OCI-LY3 (cell line): Measurements from ENCODE around the gene RBFA.

ENCODE experiments used
- H2AFZ ChIP-seq: fragments of 200-600, 300-600 bp; shearing (Covaris generic); 2 replicates; pipeline ENCODE4 v1.6.0; 2014; ENCODE audit warnings: antibody characterized with exemption, low read depth, low read length
- H3K27ac ChIP-seq: fragments of 200-600, 300-600 bp; sonication (generic); 2 replicates; pipeline ENCODE4 v1.5.1; 2014; ENCODE audit warnings: mild to moderate bottlenecking, low read length, moderate library complexity, mixed read lengths
- H3K27me3 ChIP-seq: fragments of 200-600, 300-600 bp; sonication (generic); 2 replicates; pipeline ENCODE4 v1.6.1; 2014; ENCODE audit warnings: low read depth, low read length, mixed read lengths
- H3K36me3 ChIP-seq: fragments of 200-600, 300-600 bp; sonication (generic); replicated peaks from 2 replicates; pipeline ENCODE3; 2014; ENCODE audit warnings: low read depth, low read length, mixed read lengths
- H3K4me1 ChIP-seq: fragments of 300-600, 200-600 bp; sonication (generic); 2 replicates; pipeline ENCODE4 v1.6.1; 2014; ENCODE audit warnings: low read length, mixed read lengths
- H3K4me2 ChIP-seq: fragments of 200-600, 300-600 bp; sonication (generic); 2 replicates; pipeline ENCODE4 v1.6.1; 2014; ENCODE audit warnings: low read length, mixed read lengths
- H3K4me3 ChIP-seq: fragments of 300-600, 200-600 bp; sonication (generic); 2 replicates; pipeline ENCODE4 v1.5.1; 2014; ENCODE audit warnings: antibody characterized with exemption, mild to moderate bottlenecking, low read length, moderate library complexity
- H3K79me2 ChIP-seq: fragments of 300-600, 200-600 bp; shearing (Covaris generic); 2 replicates; pipeline ENCODE4 v1.6.1; 2014; ENCODE audit warnings: mild to moderate bottlenecking, low read length, mixed read lengths
- H3K9ac ChIP-seq: fragments of 300-600, 200-600 bp; shearing (Covaris generic); 2 replicates; pipeline ENCODE4 v1.6.0; 2014; ENCODE audit warnings: mild to moderate bottlenecking, low read length, moderate library complexity
- H3K9me3 ChIP-seq: fragments of 200-600, 300-600 bp; shearing (Covaris generic); 2 replicates; pipeline ENCODE4 v1.6.1; 2014; ENCODE audit warnings: low read length, mixed read lengths; ENCODE audit not compliant: insufficient read depth
- H4K20me1 ChIP-seq: fragments of 200-600, 300-600 bp; sonication (generic); 2 replicates; pipeline ENCODE4 v1.6.1; 2016; ENCODE audit warnings: low read length, mixed read lengths; ENCODE audit not compliant: insufficient read depth
- CTCF ChIP-seq: fragments of 200-600, 300-600 bp; sonication (generic); IDR thresholded peaks from 2 replicates; pipeline ENCODE4 v1.5.1; 2014; ENCODE audit warnings: antibody characterized with exemption, low read length, low read depth
- EZH2phosphoT487 ChIP-seq: fragments of 200-600 bp; shearing (Covaris generic); IDR thresholded peaks from 2 replicates; pipeline ENCODE4 v1.6.1; 2018; ENCODE audit warnings: antibody characterized with exemption, mixed run types, low read depth

The RBFA gene

DNA sequence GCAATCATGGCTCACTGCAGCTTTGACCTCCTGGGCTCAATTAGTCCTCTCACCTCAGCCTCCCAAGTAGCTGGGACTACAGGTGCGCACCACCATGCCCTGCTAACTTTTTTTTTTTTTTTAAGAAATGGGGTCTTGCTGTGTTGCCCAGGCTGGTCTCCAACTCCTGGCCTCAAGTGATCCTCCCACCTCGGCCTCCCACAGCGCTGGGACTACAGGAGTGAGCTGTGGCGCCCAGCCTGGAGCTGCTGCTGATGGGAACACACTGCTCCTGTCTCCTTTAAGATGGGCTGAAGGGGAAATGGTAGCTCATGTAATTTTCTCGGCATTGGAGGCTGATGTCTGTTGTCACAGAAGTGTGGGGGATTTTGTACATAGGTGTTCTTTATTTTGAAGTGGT, 39.9 kb downstream of the RBFA start:
- Histone ChIP-seq H3K36me3 (no peaks in the 10 kb centered on the region), H3K9ac (no peak overlapping the region), H3K27me3 (no peaks in the 10 kb centered on the region), H3K79me2 (no peaks in the 10 kb centered on the region), H3K4me2 (no peak overlapping the region), H3K4me3 (no peak overlapping the region), H3K27ac (no peak overlapping the region), H4K20me1 (no peaks in the 10 kb centered on the region), H3K9me3 (no peaks in the 10 kb centered on the region), H3K4me1 (no peaks in the 10 kb centered on the region), H2AFZ (no peak overlapping the region)
- no peak for TF ChIP-seq EZH2phosphoT487
- TF ChIP-seq CTCF = no peak

DNA sequence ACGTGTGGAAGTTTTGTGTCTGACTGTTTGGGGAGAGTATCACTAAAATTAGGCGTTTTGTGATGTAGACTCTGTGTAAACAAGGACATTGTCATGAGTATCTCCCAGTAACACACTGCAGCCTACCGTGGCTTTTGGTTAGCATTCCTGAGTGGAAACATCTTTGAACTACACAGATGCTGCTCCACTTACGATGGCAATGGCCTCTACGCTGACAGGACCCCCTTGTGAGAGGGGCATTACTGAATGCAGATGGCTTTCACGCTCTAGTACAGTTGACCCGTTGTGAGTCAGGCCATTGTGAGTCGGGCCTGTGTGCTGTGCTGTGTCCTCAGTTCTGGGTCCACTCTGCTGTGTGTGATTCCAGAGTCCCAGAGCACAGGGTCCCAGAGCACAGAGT, 40.5 kb downstream of the RBFA start:
- Histone ChIP-seq H3K27me3 (no peaks in the 10 kb centered on the region), H2AFZ (no peak overlapping the region), H3K4me2 (no peak overlapping the region), H3K79me2 (no peaks in the 10 kb centered on the region), H4K20me1 (no peaks in the 10 kb centered on the region), H3K9me3 (no peaks in the 10 kb centered on the region), H3K4me3 (no peak overlapping the region), H3K9ac (no peak overlapping the region), H3K27ac (no peak overlapping the region), H3K4me1 (no peaks in the 10 kb centered on the region), H3K36me3 (no peaks in the 10 kb centered on the region)
- TF ChIP-seq CTCF (no peak), EZH2phosphoT487 (no peak)

- Histone ChIP-seq H3K27me3 (no peaks in the 10 kb centered on the region), H3K27ac (no peak overlapping the region), H2AFZ (no peak overlapping the region), H4K20me1 (no peaks in the 10 kb centered on the region), H3K9me3 (no peaks in the 10 kb centered on the region), H3K4me1 (no peaks in the 10 kb centered on the region), H3K36me3 (no peaks in the 10 kb centered on the region), H3K79me2 (no peaks in the 10 kb centered on the region), H3K4me2 (no peak overlapping the region), H3K4me3 (no peak overlapping the region), H3K9ac (no peak overlapping the region)
- TF ChIP-seq CTCF (no peak), EZH2phosphoT487 (no peak)
These were observed 41.7 kb downstream of the RBFA start for GRCh38 chr18:80075940-80076339.

DNA sequence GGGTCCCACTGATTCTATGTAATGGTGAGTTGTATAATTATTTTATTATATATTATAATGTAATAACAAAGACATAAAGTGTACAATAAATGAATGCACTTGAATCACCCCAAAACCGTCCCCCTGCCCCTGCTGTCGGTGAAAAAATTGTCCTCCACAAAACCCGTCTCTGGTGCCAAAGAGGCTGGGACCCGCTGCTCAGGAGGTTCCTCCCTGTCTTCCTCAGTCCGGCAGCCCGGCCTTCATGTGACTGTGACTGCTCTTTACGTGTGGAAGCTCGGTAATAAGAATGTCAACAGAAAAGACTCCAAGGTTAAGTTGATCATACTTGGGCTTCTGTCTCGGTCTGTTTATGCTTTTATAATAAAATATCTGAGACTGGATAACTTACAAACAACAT, 42.1 kb downstream of the RBFA start:
- H4K20me1 ChIP-seq = no peaks in the 10 kb centered on the region
- H3K27me3 ChIP-seq = no peaks in the 10 kb centered on the region
- no peak overlapping the region for H3K4me3 ChIP-seq
- no peak overlapping the region for H3K4me2 ChIP-seq
- no peak overlapping the region for H3K9ac ChIP-seq
- H3K36me3 ChIP-seq = no peaks in the 10 kb centered on the region
- no peaks in the 10 kb centered on the region for H3K9me3 ChIP-seq
- H3K79me2 ChIP-seq = no peaks in the 10 kb centered on the region
- TF ChIP-seq CTCF = no peak
- H3K27ac ChIP-seq = no peak overlapping the region
- no peaks in the 10 kb centered on the region for H3K4me1 ChIP-seq
- no peak overlapping the region for H2AFZ ChIP-seq
